Measurements from ENCODE around the gene QSOX1.

QSOX1 gene

DNA sequence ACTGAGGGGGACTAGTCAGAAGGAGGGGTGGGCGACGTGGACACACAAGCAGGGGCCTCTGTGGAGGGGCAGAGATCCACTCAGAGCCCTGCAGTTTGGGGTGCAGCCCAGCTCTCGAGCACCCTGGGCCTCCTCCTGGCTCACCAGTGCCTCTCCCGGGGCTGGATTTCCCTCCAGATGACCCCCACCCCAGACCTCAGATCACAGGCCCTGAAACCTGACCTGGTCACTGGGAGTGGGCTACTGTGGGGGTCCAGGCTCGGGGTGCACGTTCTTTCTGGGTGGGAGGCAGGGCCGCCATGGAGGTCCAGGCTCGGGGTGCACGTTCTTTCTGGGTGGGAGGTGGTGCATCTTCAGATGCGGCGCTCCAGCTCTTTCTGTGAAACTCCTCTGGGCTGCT lies 65.1 kb downstream of the QSOX1 start:
- H3K9me2 ChIP-seq (replicated peaks; ENCODE audit: insufficient read depth, low read length), result no peaks in the 10 kb centered on the region
- TF ChIP-seq, protein P1, sequence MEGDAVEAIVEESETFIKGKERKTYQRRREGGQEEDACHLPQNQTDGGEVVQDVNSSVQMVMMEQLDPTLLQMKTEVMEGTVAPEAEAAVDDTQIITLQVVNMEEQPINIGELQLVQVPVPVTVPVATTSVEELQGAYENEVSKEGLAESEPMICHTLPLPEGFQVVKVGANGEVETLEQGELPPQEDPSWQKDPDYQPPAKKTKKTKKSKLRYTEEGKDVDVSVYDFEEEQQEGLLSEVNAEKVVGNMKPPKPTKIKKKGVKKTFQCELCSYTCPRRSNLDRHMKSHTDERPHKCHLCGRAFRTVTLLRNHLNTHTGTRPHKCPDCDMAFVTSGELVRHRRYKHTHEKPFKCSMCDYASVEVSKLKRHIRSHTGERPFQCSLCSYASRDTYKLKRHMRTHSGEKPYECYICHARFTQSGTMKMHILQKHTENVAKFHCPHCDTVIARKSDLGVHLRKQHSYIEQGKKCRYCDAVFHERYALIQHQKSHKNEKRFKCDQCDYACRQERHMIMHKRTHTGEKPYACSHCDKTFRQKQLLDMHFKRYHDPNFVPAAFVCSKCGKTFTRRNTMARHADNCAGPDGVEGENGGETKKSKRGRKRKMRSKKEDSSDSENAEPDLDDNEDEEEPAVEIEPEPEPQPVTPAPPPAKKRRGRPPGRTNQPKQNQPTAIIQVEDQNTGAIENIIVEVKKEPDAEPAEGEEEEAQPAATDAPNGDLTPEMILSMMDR (IDR thresholded peaks at IDR 0.05; ENCODE audit: insufficient read depth, low read length, poor library complexity, severe bottlenecking), result no peak
- no peak for TF ChIP-seq EZH2phosphoT487 (conservative IDR thresholded peaks at IDR 0.05; ENCODE audit: low read length)
- H3K9ac ChIP-seq (ENCODE audit: low read length), result no peak overlapping the region
- no peaks in the 10 kb centered on the region for H3K79me2 ChIP-seq (ENCODE audit: insufficient read depth, low read length)
- H3K27ac ChIP-seq (ENCODE audit: low read depth, low read length), result no peak overlapping the region
- no peaks in the 10 kb centered on the region for H4K20me1 ChIP-seq (ENCODE audit: low read depth, low read length)
- no peak overlapping the region for H2AFZ ChIP-seq (ENCODE audit: low read depth, low read length, severe bottlenecking)
- H3F3A ChIP-seq (ENCODE audit: insufficient read depth), result no peaks in the 10 kb centered on the region
- H3K27me3 ChIP-seq (ENCODE audit: low read length), result no peaks in the 10 kb centered on the region
- H3K4me3 ChIP-seq (ENCODE audit: insufficient read depth, low read length, poor library complexity, severe bottlenecking), result no peak overlapping the region
- H3K36me3 ChIP-seq (ENCODE audit: low read length), result no peaks in the 10 kb centered on the region
- no peak overlapping the region for H3K4me2 ChIP-seq (ENCODE audit: low read depth, low read length, poor library complexity, severe bottlenecking)
- no peaks in the 10 kb centered on the region for H3K9me3 ChIP-seq (ENCODE audit: insufficient read depth, low read length)

DNA sequence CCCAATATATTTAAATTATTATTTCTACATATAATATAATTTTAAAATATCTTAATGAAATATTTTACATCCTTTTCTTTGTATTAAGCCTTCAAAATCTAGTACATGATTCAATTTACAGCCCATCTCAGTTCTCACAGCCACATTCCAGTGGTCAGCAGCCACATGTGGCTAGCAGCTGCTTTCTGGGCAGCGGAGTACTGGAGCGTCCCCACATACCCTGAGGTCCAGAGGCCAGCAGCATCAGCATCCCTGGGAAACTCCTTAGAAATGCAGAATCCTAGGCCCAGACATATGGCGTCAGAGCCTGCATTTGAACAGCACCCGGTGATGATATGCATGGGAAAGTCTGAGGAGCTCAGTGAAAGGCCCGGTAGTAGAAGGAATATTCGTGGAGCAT lies 66.8 kb downstream of the QSOX1 start:
- no peak for TF ChIP-seq EZH2phosphoT487 (conservative IDR thresholded peaks at IDR 0.05; ENCODE audit: low read length)
- TF ChIP-seq, protein P1 (IDR thresholded peaks at IDR 0.05; ENCODE audit: insufficient read depth, low read length, poor library complexity, severe bottlenecking), result no peak
- no peaks in the 10 kb centered on the region for H3K79me2 ChIP-seq (ENCODE audit: insufficient read depth, low read length)
- H3K36me3 ChIP-seq (ENCODE audit: low read length), result no peaks in the 10 kb centered on the region
- H3K4me3 ChIP-seq (ENCODE audit: insufficient read depth, low read length, poor library complexity, severe bottlenecking), result no peak overlapping the region
- 0 out of 2 replicates have a peak, but pooled peaks cover 3% of the 10 kb centered on the region for H3K9me3 ChIP-seq (ENCODE audit: insufficient read depth, low read length)
- H2AFZ ChIP-seq (ENCODE audit: low read depth, low read length, severe bottlenecking), result no peak overlapping the region
- no peak overlapping the region for H3K9ac ChIP-seq (ENCODE audit: low read length)
- no peaks in the 10 kb centered on the region for H3K9me2 ChIP-seq (replicated peaks; ENCODE audit: insufficient read depth, low read length)
- no peak overlapping the region for H3K27ac ChIP-seq (ENCODE audit: low read depth, low read length)
- H3K27me3 ChIP-seq (ENCODE audit: low read length), result no peaks in the 10 kb centered on the region
- H3K4me2 ChIP-seq (ENCODE audit: low read depth, low read length, poor library complexity, severe bottlenecking), result no peak overlapping the region
- H3F3A ChIP-seq (ENCODE audit: insufficient read depth), result no peaks in the 10 kb centered on the region
- no peaks in the 10 kb centered on the region for H4K20me1 ChIP-seq (ENCODE audit: low read depth, low read length)

DNA sequence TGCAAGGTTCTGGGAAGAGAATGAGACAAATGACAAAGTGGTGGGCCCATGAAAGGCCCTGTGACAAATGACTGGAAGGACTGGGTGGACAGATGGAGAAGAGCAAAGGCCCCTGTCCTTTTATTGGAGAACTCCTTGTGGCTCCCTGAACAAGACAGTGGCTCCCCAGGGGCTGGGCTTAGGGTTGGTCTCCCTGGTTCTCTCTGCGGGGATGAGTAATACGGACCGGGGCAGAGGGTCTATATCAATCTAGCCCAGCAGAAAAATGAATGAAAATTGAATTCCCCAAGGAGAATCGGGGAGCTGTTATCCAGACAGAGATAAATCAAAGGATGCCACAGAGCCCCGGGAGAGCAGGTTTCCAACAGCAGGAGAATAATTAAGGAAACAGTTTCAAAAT lies 70.2 kb downstream of the QSOX1 start:
- Histone ChIP-seq H3K27me3 (ENCODE audit: low read length) (no peaks in the 10 kb centered on the region), H3K9me3 (ENCODE audit: insufficient read depth, low read length) (0 out of 2 replicates have a peak, but pooled peaks cover 3% of the 10 kb centered on the region), H3K27ac (ENCODE audit: low read depth, low read length) (no peak overlapping the region), H3F3A (ENCODE audit: insufficient read depth) (0 out of 2 replicates have a peak, but pooled peaks cover 8% of the 10 kb centered on the region), H3K36me3 (ENCODE audit: low read length) (no peaks in the 10 kb centered on the region), H3K9me2 (replicated peaks; ENCODE audit: insufficient read depth, low read length) (no peaks in the 10 kb centered on the region), H3K4me3 (ENCODE audit: insufficient read depth, low read length, poor library complexity, severe bottlenecking) (no peak overlapping the region), H3K4me2 (ENCODE audit: low read depth, low read length, poor library complexity, severe bottlenecking) (no peak overlapping the region), H3K9ac (ENCODE audit: low read length) (no peak overlapping the region), H4K20me1 (ENCODE audit: low read depth, low read length) (no peaks in the 10 kb centered on the region), H3K79me2 (ENCODE audit: insufficient read depth, low read length) (no peaks in the 10 kb centered on the region), H2AFZ (ENCODE audit: low read depth, low read length, severe bottlenecking) (no peak overlapping the region)
- TF ChIP-seq EZH2phosphoT487 (conservative IDR thresholded peaks at IDR 0.05; ENCODE audit: low read length), result no peak
- TF ChIP-seq, protein P1 (IDR thresholded peaks at IDR 0.05; ENCODE audit: insufficient read depth, low read length, poor library complexity, severe bottlenecking), result no peak

All from SU-DHL-6 (cell line).